Breast epithelium (tissue), 4 donors: ENCODE data around the gene SPOCK1. TPM values are rescaled to one million over a fixed set of nuclear protein-coding genes. Genes with fewer than 3 reads are reported as not detected.

Source experiments
- DNase-seq, 2 donors: peaks; one replicate each; pipeline ENCODE4 v3.0.0-alpha.2; 2019; ENCODE audit warnings: low spot score in 2 of 2
- H3K27ac ChIP-seq, 2 donors: fragments of 200-600 bp; sonication (generic) in 1 of 2; one replicate each; pipeline ENCODE4 v1.5.1; 2016 to 2019; ENCODE audit warnings: mild to moderate bottlenecking in 1 of 2
- H3K27me3 ChIP-seq, 2 donors: fragments of 200-600 bp; sonication (generic) in 1 of 2; one replicate each; pipeline versions ENCODE4 v1.5.1 to v1.6.0; 2017 to 2019; ENCODE audit warnings: control low read depth in 1 of 2, mild to moderate bottlenecking in 1 of 2
- H3K36me3 ChIP-seq: fragments of 200-600 bp; one replicate; pipeline ENCODE4 v1.5.1; 2019
- H3K4me1 ChIP-seq, 2 donors: fragments of 200-600 bp; sonication (generic); one replicate each; pipeline ENCODE4 v1.5.1; 2016 to 2019; ENCODE audit warnings: control low read depth in 1 of 2
- H3K4me3 ChIP-seq, 3 donors: fragments of 200-600 bp; sonication (generic); 1 replicate in 2 of 3; 2 replicates in 1 of 3; pipeline ENCODE4 v1.5.1; 2016 to 2019; ENCODE audit warnings: mild to moderate bottlenecking in 3 of 3, moderate library complexity in 2 of 3
- H3K9me3 ChIP-seq, 2 donors: fragments of 200-600 bp; sonication (generic) in 1 of 2; one replicate each; pipeline ENCODE4 v1.5.1; 2016 to 2019; ENCODE audit warnings: control low read depth in 1 of 2
- POLR2A ChIP-seq: fragments of 450-650 bp; IDR thresholded peaks from one replicate; pipeline ENCODE4 v1.6.1; 2016; ENCODE audit warnings: antibody characterized with exemption, mild to moderate bottlenecking, moderate library complexity
- POLR2AphosphoS5 ChIP-seq, 3 donors: sonication (generic); formaldehyde crosslinking; IDR thresholded peaks; one replicate each; pipeline ENCODE4 v1.6.1; 2017; ENCODE audit warnings: antibody characterized with exemption in 3 of 3
- intact Hi-C: fragments of 100-400 bp; cut with DNase I; formaldehyde crosslinking; loops from one replicate; pipeline ENCODE4 v1.15.1; 2023; ENCODE audit warnings: low total_unique reads
- total RNA-seq, 3 donors: library from RNA; depleted of rRNA; stranded (reverse); fragments of >200 nt; gene quantifications; one replicate each; pipeline ENCODE4 v1.1.0, GENCODE V29; 2016
- TF ChIP-seq, protein P1 (sequence below), 3 donors: fragments of 450-650 bp; IDR thresholded peaks; one replicate each; pipeline ENCODE4 v1.5.1; 2016 to 2017; ENCODE audit warnings: antibody characterized with exemption in 3 of 3, mild to moderate bottlenecking in 3 of 3, moderate library complexity in 3 of 3

Gene SPOCK1
- total RNA-seq, 3 donors from 2014 or later, result 14.5 to 52.0 (median 24.3) TPM

DNA sequence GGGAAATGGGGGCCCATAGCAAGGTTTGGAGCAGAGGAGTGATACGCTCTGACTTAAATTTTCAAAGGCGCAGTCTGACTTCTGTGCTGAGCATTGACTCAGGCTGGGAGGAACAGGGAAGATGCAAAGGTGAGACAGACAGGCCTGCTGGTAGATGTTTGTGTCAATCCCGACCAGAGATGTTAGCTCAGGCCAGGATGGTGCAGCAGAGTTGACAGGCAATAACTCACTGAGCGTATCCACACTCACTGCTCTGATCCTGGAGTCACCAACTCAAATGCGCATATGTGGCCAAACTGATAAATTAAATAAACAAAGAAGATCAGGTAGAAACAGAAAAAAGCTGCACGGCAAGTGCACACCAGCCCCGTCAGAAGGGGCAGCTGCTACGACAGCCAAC, 95.3 kb downstream of the SPOCK1 start:
- H3K9me3 ChIP-seq, result no peaks in the 10 kb centered on the region
- no peak overlapping the region for H3K4me3 ChIP-seq
- TF ChIP-seq, protein P1, sequence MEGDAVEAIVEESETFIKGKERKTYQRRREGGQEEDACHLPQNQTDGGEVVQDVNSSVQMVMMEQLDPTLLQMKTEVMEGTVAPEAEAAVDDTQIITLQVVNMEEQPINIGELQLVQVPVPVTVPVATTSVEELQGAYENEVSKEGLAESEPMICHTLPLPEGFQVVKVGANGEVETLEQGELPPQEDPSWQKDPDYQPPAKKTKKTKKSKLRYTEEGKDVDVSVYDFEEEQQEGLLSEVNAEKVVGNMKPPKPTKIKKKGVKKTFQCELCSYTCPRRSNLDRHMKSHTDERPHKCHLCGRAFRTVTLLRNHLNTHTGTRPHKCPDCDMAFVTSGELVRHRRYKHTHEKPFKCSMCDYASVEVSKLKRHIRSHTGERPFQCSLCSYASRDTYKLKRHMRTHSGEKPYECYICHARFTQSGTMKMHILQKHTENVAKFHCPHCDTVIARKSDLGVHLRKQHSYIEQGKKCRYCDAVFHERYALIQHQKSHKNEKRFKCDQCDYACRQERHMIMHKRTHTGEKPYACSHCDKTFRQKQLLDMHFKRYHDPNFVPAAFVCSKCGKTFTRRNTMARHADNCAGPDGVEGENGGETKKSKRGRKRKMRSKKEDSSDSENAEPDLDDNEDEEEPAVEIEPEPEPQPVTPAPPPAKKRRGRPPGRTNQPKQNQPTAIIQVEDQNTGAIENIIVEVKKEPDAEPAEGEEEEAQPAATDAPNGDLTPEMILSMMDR (IDR thresholded peaks at IDR 0.05), result no peak
- TF ChIP-seq POLR2A (no peak), POLR2AphosphoS5 (IDR thresholded peaks at IDR 0.05) (no peak)
- H3K27ac ChIP-seq, result no peak overlapping the region
- no peaks in the 10 kb centered on the region for H3K36me3 ChIP-seq
- no peaks in the 10 kb centered on the region for H3K4me1 ChIP-seq
- H3K27me3 ChIP-seq, result peaks cover 0 to 5% of the 10 kb centered on the region in 2 donors
- intact Hi-C loops, result no loop called here
- no peak for DNase-seq

DNA sequence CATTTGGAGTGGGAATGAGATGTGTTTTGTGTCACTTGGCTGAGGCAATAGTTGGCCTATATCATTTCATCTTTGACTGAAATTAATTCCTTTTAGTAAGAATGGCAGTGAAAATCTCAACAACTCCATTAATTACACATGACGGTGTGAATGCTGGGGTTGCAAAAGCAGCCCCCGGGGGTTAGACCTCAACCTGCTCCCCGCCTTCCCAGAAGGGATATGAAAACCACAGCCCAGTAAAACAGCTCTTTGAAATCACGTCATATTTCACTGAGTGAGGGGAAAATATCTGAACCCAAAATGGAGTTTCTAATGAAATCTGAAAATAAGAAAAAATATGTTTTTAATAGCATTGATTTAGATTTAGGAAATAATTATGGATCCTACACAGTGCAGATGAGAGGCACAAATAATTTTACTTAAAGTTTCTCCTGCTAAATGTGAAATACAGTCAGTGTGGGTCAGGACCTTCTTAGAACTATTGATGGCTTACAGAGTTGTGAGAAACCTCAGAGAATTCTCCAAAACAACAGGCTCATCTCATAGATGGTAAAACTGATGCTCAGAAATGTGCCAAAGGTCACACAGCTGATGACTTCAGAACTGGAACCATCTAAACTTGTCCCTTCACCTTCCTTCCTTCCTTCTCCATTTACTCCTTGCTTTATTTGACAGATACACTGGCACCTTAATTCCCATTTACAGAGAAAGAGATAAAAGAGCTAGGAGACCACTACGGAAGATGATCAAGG, 96.5 kb downstream of the SPOCK1 start:
- DNase-seq, result no peak
- TF ChIP-seq, protein P1 (IDR thresholded peaks at IDR 0.05), result no peak
- TF ChIP-seq POLR2A (no peak), POLR2AphosphoS5 (IDR thresholded peaks at IDR 0.05) (no peak)
- H3K27ac ChIP-seq, result no peak overlapping the region
- no peaks in the 10 kb centered on the region for H3K4me1 ChIP-seq
- no peaks in the 10 kb centered on the region for H3K36me3 ChIP-seq
- intact Hi-C loops, result no loop called here
- no peak overlapping the region for H3K4me3 ChIP-seq
- peaks cover 0 to 5% of the 10 kb centered on the region in 2 donors for H3K27me3 ChIP-seq
- no peaks in the 10 kb centered on the region for H3K9me3 ChIP-seq

DNA sequence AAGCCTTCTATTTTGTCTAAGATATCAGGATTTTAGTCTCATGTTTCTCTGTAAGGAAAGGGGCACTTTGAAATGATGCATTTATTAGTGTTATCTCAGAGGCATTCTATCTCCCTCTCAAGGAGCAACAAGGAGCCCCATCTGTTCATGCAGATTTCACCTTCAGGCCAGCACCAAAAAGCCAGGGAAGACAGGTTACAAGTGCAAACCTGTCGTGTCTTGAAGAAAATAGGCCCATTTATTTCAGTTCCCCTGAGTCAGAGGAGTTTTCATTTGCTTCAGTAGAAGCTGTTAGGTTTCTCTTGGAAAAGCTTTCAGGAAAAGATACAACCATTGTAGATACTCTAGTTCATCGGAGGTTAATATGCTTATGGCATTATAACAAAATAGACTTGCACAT, 97.2 kb downstream of the SPOCK1 start:
- no peak for DNase-seq
- Histone ChIP-seq H3K27me3 (peaks cover 0 to 9% of the 10 kb centered on the region in 2 donors), H3K9me3 (no peaks in the 10 kb centered on the region), H3K36me3 (no peaks in the 10 kb centered on the region), H3K27ac (no peak overlapping the region), H3K4me1 (no peaks in the 10 kb centered on the region), H3K4me3 (no peak overlapping the region)
- TF ChIP-seq, protein P1 (IDR thresholded peaks at IDR 0.05), result no peak
- intact Hi-C loops, result no loop called here

DNA sequence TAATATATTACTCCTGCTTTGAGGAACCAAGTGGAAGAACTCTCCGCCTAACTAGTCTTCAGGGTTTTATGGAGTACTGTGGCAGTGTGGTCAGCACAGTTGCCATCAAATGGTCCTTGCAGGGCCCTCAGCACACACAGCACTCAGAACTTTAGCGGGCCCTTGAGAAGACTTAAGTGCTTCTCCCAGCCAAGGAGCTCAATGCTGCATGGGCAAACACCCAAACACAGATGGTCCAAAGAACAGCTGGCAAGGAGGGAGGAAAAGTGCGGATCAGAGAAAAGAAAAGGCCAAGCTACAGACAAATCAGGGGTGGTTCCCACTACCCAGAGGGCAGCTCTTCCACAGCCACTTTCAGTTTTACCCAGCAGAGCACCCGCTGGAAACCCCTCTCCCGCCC, 98.6 kb downstream of the SPOCK1 start:
- TF ChIP-seq POLR2A (no peak), POLR2AphosphoS5 (IDR thresholded peaks at IDR 0.05) (no peak)
- TF ChIP-seq, protein P1 (IDR thresholded peaks at IDR 0.05), result no peak
- Histone ChIP-seq H3K36me3 (no peaks in the 10 kb centered on the region), H3K27ac (no peak overlapping the region), H3K4me3 (no peak overlapping the region), H3K9me3 (no peaks in the 10 kb centered on the region), H3K27me3 (peaks cover 0 to 9% of the 10 kb centered on the region in 2 donors), H3K4me1 (no peaks in the 10 kb centered on the region)
- DNase-seq, result no peak
- intact Hi-C loops, result no loop called here

DNA sequence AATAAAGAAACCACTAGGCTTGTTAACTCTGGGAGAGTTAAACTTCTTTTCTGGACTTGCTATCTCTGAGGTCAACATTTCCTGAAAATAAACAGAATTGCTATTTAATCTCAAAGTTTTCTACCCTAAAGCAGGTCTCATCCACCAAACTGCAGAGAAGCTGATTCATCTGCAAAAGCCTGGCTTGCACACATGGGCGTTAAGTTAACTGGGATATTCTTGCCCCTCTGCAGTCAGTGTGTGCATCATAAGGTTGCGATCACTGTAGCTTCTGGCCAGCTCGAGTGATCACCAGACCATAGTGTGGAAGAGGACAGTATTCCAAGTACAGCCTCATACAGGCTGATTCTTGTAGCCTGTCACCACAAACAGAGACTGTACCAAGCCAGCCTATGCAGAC, 99.2 kb downstream of the SPOCK1 start:
- H3K36me3 ChIP-seq, result no peaks in the 10 kb centered on the region
- H3K9me3 ChIP-seq, result no peaks in the 10 kb centered on the region
- no peak for DNase-seq
- TF ChIP-seq POLR2A, result no peak
- TF ChIP-seq, protein P1 (IDR thresholded peaks at IDR 0.05), result no peak
- TF ChIP-seq POLR2AphosphoS5 (IDR thresholded peaks at IDR 0.05), result no peak
- no peak overlapping the region for H3K27ac ChIP-seq
- no peak overlapping the region for H3K4me3 ChIP-seq
- peaks cover 0 to 9% of the 10 kb centered on the region in 2 donors for H3K27me3 ChIP-seq
- no peaks in the 10 kb centered on the region for H3K4me1 ChIP-seq
- intact Hi-C loops, result no loop called here
